ENCODE data around the gene TANGO2.

TANGO2 gene

DNA sequence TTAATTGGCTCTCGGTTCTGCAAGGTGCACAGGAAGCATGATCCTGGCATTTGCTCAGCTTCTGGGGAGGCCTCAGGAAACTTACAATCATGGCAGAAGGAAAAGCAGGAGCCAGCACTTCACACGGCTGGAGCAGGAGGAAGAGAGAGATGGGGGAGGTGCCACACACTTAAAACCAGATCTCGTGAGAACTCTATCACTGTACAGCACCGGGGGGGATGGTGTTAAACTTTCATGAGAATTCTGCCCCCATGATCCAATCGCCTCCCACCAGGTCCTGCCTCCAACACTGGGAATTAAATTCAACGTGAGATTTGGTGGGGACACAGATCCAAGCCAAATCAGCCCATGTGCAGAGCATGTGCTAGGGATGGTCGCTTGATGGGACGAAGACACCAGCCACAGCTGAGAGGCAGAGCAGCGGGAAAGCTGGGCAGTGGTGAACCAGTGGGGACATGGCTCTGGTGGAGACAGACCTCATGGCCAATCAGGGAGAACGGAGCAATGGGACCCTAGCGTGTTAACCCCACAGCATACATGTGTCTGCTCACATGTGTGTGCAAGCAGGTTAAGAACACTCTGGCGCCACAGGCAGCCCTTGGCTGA, 6.2 kb downstream of the TANGO2 start:
- no peak for DNase-seq (ENCODE audit: low read depth)

DNA sequence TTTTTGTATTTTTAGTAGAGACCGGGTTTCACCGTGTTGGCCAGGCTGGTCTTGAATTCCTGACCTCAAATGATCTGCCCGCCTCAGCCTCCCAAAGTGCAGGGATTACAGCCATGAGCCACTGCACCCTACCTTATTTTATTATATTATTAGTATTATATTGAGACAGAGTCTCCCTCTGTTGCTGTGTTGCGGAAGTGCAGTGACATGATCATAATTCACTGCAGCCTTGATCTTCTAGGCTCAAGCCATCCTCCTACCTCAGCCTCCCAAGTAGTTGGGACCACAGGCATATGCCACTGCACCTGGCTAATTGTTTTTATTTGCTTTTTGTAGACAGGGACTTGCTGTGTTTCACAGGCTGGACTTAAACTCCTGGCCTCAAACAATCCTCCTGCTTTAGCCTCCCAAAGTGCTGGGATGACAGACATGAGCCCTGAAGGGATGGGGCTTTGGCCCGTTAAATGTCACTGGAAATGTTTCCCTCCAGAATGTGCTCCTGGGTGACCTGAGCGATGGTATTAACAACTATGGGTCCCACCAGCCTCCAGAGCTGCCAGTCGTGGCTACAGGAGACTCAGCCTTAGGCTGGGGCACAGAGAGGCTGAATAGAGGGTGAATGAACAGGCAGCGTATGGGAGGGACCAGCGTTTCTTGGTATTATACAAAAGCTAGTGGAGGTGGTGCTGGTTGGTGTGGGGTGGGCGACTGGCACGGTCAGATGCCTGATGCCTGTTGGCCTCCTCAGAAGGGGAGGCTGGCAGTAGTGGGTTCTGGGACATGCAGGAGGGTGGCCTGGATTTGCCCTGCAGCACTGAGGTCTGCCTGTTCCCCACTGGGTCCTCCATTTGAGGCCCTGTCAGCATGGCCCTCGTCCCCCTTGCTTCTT, 7.3 kb downstream of the TANGO2 start:
- no peak for DNase-seq (ENCODE audit: low read depth)

DNA sequence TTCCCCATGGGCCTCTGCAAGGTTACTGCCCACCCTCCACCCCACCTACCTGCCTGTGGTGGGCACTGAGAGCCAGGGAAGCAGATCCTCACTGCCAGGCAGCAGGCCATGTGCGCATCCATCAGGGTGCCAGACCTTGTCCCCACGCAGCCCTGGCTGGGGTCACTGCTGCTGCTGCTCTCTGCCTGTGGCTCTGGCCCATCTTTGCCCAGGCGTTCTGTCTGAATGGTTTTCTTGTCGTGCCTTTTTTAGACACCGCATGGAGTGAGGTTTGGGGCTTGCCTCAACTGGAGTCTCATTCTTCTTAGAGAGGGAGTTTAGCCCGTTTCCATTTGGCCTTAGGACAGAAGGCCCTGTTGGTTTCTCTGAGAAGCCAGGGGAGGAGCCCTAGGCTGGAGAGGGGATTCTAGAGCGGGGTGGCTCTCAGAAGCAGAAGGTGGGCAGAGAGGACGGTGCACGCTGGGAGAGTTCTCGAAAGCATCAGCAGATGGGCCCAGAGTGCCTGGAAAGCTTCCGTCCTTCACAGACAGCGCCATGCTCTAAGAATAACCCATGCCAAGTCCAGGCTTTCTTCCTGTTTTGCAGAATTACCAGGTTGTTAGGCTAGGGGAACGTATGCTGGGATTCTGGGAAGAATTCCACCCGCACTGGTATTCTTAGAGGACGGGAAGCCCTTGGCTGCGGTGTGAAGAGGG, 8.1 kb downstream of the TANGO2 start:
- DNase-seq (ENCODE audit: low read depth): no peak

DNA sequence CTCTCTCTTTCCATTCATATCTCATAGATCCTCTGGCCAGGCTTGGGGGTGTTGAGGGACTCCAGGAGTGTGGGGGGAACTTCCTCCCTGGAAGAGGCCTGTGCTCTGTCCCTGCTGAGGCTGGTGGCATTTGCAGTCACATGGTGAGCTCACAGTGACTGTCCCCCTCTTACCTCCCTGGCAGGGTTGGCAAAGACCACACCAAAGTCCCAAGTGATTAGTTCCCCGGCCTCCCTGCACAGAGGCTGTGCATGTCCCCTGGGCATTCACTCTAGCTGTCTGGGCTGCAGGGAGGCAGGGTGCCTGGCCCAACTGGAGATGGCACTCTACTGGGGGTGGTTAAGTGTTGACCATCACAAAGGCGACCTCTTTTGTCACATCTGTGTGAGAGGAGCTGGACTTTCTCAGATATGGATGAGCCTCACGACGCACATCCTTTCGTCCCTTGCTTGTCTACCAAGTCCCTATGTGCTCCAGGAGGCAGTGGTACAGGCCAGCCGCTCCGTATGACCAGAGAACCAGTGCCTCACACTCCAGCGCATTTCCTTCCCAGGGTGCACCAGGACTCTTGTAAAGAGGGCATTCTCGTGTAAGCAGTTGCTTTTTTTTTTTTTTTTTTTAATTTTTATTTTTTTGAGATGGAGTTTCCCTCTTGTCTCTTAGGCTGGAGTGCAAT, 8.8 kb downstream of the TANGO2 start:
- DNase-seq (ENCODE audit: low read depth): no peak

DNA sequence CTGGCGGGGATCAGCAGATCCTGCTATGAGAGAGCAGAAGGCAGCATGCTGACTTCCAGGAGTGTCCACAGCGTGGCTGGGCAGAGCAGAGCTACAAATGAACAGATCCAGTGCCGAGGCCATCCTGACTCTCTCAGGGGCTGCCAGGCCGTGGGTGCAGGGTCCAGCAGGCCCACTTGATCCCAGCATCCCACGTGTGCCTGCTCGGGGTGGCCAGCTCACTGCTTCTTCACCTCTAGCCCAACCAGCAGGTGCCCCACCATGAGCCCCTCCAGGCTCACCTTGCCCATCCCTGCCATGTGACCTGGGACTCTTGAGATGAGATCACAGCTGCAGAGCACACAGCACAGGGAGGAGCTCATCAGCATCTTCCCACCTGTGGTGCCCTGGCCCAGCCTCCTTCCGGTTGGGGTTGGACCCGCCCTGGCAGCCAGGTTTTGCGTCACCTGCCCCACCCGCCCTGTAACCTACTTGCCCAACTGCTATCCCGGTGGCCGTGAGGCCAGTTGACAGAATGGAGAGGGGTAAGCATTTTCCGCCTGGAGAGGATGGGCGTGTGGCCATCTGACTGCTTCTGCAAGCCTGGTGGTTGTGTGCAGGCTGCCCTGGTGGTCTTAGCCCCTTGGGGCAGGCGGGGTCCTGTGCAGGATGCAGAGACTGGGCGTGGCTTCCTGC, 11.0 kb downstream of the TANGO2 start:
- DNase-seq (ENCODE audit: low read depth): no peak

DNA sequence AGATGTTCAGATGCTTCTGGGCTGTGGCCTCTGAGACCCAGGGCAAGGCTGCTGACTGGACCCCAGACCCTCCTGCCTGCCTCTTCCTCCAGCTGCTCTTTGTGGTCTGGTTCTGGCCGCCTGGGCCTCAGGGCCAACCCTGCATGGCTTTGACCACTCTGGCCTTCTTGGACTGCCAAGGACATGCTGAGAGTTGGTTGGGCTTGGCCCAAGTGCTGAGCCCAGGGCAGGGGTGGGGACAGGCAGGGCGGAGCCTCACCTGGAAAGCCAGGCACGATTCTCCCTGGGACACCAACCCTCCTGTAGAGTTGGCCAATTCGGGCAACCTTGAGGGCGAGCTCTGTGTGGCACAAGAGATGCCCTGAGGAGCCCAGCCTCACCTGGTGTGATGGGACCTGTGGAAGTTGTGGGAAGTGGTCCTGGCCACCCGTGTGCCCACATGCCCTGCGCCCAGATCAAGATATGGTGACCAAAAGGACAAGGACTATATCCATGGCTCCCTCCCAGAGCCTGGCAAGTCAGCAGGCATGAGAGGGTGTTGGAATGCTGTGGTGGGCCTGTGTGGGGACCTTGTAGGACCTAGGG, 11.6 kb downstream of the TANGO2 start:
- DNase-seq (ENCODE audit: low read depth): no peak

DNA sequence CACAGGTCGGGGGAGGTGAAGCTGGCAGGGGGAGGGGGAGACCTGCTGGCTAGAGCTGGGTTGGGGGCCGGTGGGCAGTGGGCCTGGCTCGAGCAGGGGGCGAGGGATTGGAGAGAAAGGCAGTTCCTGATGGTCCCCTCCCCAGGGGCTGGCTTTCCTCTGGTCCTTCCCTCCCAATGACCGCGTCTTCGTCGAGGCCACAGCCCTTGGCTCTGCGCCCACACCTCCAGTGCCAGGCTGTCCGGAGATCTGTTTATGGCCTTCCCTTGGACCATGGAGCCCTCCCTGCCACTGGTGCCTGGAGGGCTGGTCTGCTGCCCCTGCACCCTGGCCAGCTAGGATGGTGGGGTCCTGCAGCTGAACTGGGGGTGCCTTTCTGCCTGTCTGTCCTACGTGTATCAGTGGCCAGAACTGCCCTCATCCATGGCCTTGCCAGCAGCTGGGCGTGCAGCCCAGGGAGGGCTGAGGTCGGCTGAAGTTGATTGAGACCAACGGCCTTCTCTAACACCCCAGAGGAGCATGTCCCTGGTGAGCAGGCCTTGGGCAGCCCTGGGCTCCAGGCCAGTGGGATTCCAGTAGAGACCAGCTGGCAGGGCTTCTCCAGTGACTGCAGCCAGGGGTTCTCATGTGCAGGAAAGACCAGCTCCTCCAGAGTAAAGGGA, 12.3 kb downstream of the TANGO2 start:
- DNase-seq (ENCODE audit: low read depth): no peak

DNA sequence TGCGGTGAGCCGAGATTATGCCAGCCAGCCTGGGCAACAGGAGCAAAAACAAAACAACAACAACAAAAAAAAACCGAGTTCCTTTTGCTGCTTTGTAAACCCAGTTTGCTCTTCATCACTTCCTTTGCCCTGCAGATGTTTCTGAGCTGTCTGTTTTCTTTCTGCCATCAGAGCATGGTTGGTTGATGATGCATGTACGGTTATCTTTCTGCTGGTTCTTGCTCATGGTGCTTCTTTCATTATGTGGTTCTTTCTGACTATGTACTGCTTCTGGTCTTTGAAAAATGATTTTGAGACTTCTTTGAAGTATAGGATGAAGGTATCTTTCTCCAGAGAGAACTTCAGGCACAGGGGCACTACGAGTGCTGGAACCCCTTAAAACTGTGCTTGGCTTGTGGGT, 13.2 kb downstream of the TANGO2 start:
- no peak for DNase-seq (ENCODE audit: low read depth)

DNA sequence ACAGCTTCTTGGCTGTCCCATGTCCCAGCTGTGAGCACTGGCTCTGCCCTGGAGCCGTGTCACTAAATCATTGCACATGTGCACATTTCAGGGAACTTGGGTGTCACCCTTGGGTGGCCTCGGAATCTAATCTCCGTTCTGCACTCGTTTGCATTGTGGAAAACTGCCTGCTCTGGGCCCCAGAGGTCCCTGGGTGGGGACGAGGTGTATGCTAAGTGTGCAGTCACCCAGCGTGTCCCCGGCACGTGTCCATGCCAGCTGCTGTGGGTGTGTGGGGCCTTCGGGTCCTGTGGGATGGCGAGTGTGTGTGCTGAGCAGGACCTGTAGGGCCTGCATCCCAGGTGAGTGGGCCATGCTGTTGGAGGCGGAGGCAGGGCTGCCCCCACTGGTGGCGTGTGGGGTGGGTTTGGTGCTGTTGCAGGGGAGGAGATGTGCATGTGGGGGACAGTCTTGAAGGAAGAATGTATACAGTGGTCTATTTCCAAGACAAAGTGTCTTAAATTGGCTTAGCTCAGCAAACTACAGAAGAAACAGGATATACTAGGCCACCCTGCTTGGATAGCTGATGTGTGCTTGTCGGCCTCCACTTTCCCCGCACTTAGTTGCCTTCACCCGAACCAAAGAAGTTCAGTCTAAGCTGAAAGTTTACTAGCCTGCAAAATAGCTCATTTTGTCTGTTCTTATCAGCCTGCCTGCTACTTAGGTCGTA, 14.6 kb downstream of the TANGO2 start:
- no peak for DNase-seq (ENCODE audit: low read depth)

DNA sequence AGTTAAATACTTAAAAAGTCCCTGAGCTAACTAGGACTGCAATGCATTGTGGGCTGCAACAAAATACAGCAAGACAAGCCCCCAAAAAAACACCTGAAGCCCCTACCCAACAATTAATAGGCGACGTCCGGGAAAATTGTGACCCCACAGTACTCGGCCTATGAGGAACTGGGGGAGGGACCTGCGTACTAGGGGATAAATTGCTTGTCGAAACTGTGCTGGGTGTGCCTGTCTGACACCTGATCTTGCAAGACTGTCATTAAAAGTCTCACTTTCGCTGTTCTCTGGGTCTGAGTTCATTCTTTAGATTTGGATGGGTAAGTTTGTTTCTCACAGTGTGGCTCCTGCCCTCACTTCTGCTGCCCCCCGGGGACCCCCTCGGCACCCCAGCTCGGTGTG, 15.2 kb downstream of the TANGO2 start:
- no peak for DNase-seq (ENCODE audit: low read depth)

DNA sequence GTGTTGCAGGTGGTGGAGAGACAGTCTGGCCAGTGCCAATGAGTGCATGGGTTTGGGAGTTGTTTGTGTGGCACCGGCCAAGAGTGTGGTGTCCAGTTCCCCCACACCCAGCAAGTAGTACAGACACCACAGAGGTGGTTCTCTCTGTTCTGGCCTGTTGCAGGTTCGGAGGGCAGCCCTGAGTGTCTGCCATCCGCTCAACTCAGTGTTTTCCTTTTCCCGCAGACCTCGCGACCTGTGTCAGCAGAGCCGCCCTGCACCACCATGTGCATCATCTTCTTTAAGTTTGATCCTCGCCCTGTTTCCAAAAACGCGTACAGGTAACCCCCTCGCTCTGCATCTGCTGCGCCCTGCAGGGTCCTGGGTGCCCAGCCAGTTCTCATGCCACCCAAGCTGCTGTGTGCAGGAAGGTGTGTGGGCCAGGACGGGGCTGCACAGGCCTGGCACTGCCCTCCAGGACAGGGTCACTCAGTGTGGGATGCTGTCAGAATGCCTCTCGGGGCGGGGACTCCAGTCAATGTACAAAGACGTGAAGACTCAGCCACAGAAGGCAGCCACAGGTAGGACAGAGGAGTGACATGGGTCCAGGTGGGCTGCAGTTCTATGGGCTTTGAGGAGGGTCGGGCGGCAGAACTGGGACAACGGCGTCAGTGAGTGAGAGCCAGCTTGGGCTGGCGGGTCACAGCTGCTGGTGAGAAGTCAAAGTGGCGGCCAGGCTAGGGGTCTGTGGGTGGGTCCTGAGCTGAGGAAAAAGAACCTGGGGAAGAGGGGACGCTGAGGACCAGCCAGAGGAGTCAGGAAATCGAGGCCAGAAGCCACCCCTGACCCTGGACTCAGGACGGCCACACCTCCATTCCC, 15.9 kb downstream of the TANGO2 start:
- DNase-seq (ENCODE audit: low read depth): no peak

DNA sequence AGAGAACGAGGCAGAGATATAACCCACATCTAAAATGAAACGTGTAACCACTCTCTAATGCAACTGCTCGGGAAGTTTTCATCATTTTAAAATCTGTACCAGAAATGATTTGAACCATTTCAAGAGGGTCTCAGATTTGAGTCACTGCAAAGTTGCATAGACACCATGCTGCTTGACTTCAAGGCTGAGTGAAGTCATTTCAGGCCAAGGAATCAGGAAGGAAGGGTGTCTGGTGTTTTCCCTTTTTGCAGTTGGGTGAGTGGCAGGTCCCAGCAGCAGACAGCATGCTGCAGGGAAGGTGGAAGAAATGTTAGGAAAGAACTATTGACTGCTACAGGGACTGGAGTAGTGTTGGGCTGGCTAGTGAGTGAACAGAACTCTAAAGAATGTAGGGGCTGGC, 16.5 kb downstream of the TANGO2 start:
- no peak for DNase-seq (ENCODE audit: low read depth)

DNA sequence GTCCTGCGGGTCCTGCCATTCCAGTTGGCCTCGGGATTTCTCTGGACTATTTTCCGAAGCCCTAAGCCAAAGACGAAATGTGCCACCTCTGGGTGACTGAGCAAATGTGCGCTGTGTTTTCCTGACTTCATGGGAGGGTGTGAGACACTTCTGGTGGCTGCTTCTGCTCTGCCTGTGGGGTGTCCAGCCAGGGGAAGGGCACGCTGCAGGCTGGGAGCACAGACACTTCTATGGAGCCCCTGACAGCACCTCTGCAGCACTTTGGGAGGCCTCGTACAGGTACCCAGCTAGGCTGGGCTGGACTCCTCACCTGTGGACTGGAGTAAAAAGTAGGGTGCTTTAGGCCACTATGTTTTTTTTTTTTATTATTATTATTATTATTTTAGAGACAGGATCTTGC, 17.7 kb downstream of the TANGO2 start:
- DNase-seq (ENCODE audit: low read depth): no peak

DNA sequence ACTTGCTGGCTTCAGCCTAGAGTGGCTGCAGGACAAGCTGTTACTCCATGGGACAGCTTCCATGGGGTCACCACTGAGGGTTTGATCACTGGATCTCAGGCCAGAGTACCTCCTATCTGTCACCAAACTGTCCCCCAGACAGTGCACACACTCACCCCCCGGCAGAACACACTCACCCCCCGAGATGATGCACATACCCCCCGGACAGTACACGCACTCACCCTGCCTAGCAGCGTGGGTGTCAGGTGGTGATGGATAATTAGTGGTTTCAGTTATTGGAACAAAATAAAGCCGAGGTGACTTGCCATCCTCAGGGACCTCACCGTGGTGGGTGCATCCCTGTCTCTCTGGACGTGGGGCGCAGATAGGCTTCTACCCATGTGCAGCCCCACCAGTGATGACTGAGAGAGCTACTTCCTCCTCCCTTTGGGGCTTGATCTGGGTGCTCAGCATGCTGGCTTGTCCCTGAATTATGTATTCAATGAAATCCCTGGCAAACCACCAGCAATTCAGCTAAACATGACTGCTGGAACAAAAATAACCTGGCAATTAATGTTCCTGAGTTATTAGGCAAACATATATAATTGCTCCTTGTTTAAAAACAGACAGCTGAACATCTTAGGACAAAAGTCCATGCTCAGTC, 18.9 kb downstream of the TANGO2 start:
- no peak for DNase-seq (ENCODE audit: low read depth)

DNA sequence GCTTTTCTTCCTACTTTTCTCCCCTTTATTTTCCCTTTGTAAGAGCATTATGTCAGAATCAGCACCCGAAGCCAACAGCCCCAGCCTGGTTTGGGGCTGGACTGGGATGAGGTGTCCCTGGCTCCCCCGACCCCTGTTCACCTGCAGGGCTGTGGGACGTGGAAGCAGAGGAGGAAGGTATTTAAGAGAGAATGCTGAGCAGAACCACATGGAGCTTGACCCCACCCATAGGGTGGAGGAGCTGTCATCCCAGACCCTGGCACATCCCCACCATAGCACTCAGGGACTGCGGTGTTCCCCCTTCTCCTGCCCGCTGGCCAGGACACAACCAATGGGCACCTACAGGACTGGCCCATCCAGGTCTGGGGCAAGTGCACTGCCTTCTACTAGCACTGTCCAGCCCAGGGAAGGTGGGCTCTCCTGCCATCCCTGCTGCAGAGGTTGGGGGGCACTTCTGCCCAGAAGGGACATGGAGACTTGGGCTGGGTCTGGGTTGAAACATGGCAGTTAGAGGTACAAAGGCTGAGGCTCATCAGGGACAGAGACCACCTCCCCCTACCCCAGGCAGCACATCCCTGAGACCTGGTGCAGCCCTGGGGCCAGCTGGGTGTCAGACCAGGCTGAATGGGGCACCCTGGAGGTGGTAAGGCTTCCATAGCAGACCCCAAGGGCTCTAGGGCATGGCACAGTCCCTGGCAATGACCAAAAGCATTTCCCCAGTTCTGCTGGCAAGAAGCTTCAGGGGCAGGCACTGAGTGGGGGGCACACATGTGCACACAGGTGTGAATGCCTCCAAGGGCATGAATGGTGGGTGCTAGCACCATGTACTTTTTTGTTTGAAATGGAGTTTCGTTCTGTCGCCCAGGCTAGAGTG, 19.7 kb downstream of the TANGO2 start:
- no peak for DNase-seq (ENCODE audit: low read depth)

DNA sequence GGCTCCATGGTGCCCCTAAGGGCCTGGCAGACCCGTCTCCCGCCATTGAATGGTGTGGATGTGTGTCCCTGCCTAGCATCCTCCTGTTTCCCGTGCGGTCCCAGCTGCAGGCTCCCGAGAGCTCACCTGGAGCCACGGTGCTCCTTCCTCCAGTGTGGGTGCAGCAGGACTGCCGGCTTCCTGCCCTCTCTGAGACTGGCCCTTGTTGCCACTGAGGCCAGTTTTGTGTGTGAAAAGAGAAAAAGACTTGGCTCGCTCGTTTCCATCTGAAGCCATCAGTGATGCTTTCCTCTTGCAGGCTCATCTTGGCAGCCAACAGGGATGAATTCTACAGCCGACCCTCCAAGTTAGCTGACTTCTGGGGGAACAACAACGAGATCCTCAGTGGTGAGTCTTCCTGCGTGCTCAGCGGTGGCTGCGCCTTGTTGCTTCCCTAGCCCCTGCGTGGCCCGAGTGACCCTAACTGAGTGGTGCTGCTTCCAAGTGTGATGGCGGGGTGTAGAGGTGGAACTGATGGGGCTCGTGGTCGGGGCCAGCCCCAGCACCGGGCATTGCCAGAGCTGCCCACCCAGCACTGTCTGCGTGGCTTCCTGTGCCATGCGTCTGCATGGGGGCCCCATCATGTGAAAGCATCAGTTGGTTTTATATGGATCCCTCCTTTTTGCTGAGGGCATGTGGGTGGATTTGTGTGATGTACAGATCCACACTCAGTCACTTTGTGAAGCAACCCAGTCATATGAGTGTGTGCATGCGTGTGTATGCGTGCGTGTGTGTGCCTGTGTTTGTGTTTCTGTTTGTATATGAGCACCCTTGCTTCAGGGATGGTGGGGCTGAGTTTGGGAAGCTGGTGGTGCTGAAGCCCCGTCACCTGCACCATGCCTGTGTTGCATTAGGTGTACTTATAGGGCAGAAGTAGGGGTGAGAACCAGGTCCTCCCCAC, 22.4 kb downstream of the TANGO2 start:
- DNase-seq (ENCODE audit: low read depth): no peak

DNA sequence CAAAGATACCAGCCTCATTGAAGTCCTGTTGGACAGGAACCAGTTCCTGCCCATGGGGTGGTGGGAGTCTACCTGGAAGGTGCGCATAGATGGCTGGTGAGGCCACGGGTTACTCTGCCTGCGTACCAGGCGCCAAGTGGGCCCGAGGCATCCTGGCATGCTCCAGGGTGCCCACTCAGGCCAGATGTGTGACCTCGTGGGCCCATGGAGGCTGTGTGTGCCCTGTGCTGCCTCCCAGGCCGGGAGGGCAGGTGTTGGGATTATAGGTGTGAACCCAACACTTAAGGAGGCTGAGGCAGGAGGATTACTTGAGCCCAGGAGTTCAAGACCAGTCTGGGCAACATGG, 23.1 kb downstream of the TANGO2 start:
- no peak for DNase-seq (ENCODE audit: low read depth)

Measured in fibroblast of the conjunctiva (primary cell).